K562 (cell line): Measurements from ENCODE around the gene GRK3. TPM values are rescaled to one million over a fixed set of nuclear protein-coding genes. Genes with fewer than 3 reads are reported as not detected.
A peak's percentile ranks its signal among the peaks of the same experiment; 100 is the strongest.

Experiments used
- BCL6 ChIP-seq: fragments of 250-450 bp; sonication (Bioruptor Pico); IDR thresholded peaks from 2 replicates; pipeline ENCODE4 v1.4.0; 2020
- C11orf30 ChIP-seq: fragments of 450-650 bp; IDR thresholded peaks from 2 replicates; pipeline ENCODE4 v1.6.1; 2016; ENCODE audit warnings: low read depth, mild to moderate bottlenecking
- E2F8 ChIP-seq: fragments of 450-650 bp; IDR thresholded peaks from 2 replicates; pipeline ENCODE4 v1.7.1; 2018; ENCODE audit warnings: mild to moderate bottlenecking, low read depth; ENCODE audit not compliant: partially characterized antibody
- HDAC6 ChIP-seq: IDR thresholded peaks from 2 replicates; pipeline ENCODE4 v1.6.1; 2012; ENCODE audit warnings: low read depth, mild to moderate bottlenecking, control low read depth, inconsistent platforms, low read length, moderate library complexity
- HMG20B ChIP-seq: fragments of 250-450 bp; sonication (Bioruptor Pico); IDR thresholded peaks from 2 replicates; pipeline ENCODE4 v1.5.0; 2021; ENCODE audit warnings: mild to moderate bottlenecking
- MAZ ChIP-seq, 2 experiments: fragments of 450-650 bp in 1 of 2; sonication (generic) in 1 of 2; formaldehyde crosslinking; IDR thresholded peaks in 1 of 2; conservative IDR thresholded peaks in 1 of 2; 2 replicates each; pipeline versions ENCODE4 v1.4.0 to v1.5.0; 2020; ENCODE audit warnings: mild to moderate bottlenecking in 1 of 2, missing genetic modification reagents in 1 of 2
- PHF8 ChIP-seq: fragments of 200-600 bp; sonication (generic); IDR thresholded peaks from 2 replicates; pipeline ENCODE4 v1.6.1; 2012; ENCODE audit warnings: mixed run types, mild to moderate bottlenecking, inconsistent platforms, low read length, moderate library complexity, borderline replicate concordance
- PKNOX1 ChIP-seq: fragments of 450-650 bp; IDR thresholded peaks from 2 replicates; pipeline ENCODE4 v1.6.1; 2016
- SAP30 ChIP-seq: fragments of 200-600 bp; sonication (generic); IDR thresholded peaks from 2 replicates; pipeline ENCODE4 v1.6.1; 2012; ENCODE audit warnings: borderline replicate concordance, low read depth, mild to moderate bottlenecking, moderate library complexity, low read length, control low read depth, inconsistent platforms; ENCODE audit not compliant: insufficient read depth, poor library complexity, severe bottlenecking
- SREBF1 ChIP-seq: fragments of 150-350 bp; IDR thresholded peaks from 2 replicates; pipeline ENCODE4 v1.6.1; 2014; ENCODE audit warnings: antibody characterized with exemption, low read depth, low read length, borderline replicate concordance
- TRIM28 ChIP-seq: fragments of 450-650 bp; IDR thresholded peaks from 2 replicates; pipeline ENCODE4 v1.6.1; 2017
- ZBTB7A ChIP-seq: IDR thresholded peaks from 2 replicates; pipeline ENCODE4 v1.6.1; 2011; ENCODE audit warnings: low read depth, mild to moderate bottlenecking, low read length, moderate library complexity, borderline replicate concordance; ENCODE audit not compliant: control insufficient read depth
- ZNF121 ChIP-seq: sonication (generic); formaldehyde crosslinking; conservative IDR thresholded peaks from 2 replicates; pipeline ENCODE4 v1.8.0; 2022; ENCODE audit warnings: missing genetic modification reagents
- ZNF197 ChIP-seq: fragments of 200-800 bp; sonication (Bioruptor generic); IDR thresholded peaks from 2 replicates; pipeline ENCODE4 v1.6.1; 2016; ENCODE audit warnings: low read depth, missing genetic modification characterization, missing compliant biosample characterization
- ZNF263 ChIP-seq: sonication (generic); formaldehyde crosslinking; IDR thresholded peaks from 2 replicates; pipeline ENCODE4 v1.8.0; 2022; ENCODE audit warnings: mild to moderate bottlenecking, missing genetic modification reagents, borderline replicate concordance
- ZNF766 ChIP-seq: fragments of 200-800 bp; sonication (Bioruptor generic); conservative IDR thresholded peaks from 2 replicates; pipeline ENCODE4 v1.6.1; 2016; ENCODE audit warnings: missing genetic modification characterization, missing compliant biosample characterization
- polyA plus RNA-seq, 8 experiments: library from polyadenylated mRNA; depleted of rRNA in 4 of 8; stranded (reverse) in 5 of 8; unstranded in 3 of 8; fragments of >200 nt; fragmentation: Nextera tagmentation in 2 of 8; fragmentation: Illumina TruSeq in 1 of 8; extraction: Ambion mirVana in 2 of 8; extraction: Trizol in 1 of 8; gene quantifications; 2 replicates each; pipeline versions ENCODE4 v1.2.1 to v1.2.3, GENCODE V29; 2011 to 2014; ENCODE audit warnings: inconsistent platforms in 1 of 8, missing spikeins in 1 of 8
- total RNA-seq, 7 experiments: library from RNA; depleted of rRNA in 6 of 7; stranded (reverse); fragments of >200 nt in 6 of 7; fragmentation: Illumina TruSeq in 2 of 7; extraction: Trizol in 2 of 7; gene quantifications; 2 replicates each; pipeline versions ENCODE4 v1.2.1 to v1.2.3, GENCODE V29; 2011 to 2021; ENCODE audit warnings: low replicate concordance in 1 of 7
- TF ChIP-seq, protein P1 (sequence below), 2 experiments: IDR thresholded peaks; 2 replicates each; pipeline ENCODE4 v1.6.1; 2011; ENCODE audit warnings: borderline replicate concordance in 1 of 2, control low read depth in 1 of 2, low read depth in 1 of 2, low read length in 1 of 2, mild to moderate bottlenecking in 1 of 2, mixed read lengths in 1 of 2, moderate library complexity in 1 of 2; ENCODE audit not compliant: insufficient read depth in 1 of 2, insufficient read length in 1 of 2, poor library complexity in 1 of 2, severe bottlenecking in 1 of 2; ENCODE audit errors: extremely low read depth in 1 of 2
- TF ChIP-seq, protein P2 (sequence below): fragments of 450-650 bp; formaldehyde crosslinking; IDR thresholded peaks from 2 replicates; pipeline ENCODE4 v1.4.0; 2020; ENCODE audit warnings: mild to moderate bottlenecking

GRK3 gene
- total and polyA plus RNA-seq, 9 of the 15 experiments (the other 6 are each of a cell fraction or from before 2014, with no cell fraction given), result 1.4 to 7.6 (median 3.6) TPM

DNA sequence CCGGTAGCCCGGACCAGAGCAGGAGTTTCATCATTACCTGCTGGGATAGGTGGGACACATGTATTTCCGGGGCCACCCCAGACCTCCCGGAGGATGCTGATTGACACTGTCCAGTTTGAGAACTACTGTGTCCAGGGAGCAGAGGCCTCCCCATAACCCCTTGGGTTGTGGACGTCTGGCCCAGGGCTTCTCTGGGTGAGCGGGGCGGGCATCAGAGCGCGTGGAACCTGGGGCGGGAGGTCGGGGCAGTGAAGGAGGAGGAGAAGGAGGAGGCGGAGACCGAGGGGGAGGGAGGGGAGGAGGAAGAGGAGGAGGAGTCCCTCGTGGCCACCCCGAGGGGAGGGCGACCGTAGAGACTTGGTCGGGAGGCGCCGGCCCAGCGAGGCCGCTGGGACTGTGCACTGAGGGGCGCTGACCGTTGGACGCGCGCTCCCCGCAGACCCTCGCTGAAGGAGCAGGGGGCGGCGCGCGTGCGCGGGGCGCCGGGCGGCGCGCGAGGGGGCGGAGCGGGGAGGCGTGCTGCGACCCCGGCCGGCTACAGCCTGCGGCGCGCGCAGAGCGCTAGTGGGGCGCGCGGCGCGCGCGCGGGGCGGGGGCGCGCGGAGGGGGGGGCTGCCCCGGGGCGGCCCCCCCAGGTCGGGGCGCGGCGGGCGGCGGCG lies at the start of gene GRK3 (continued):
- TF ChIP-seq C11orf30, result no peak
- peak; percentile 79; the same call in 1 of the 2 replicates for TF ChIP-seq ZNF197 (CRISPR knock-in tag)
- 0 out of 2 replicates have a peak, but pooled peaks have one; percentile 76 for TF ChIP-seq ZNF766 (CRISPR knock-in tag)
- peak; percentile 62; the same call in 1 of the 2 replicates for TF ChIP-seq PKNOX1
- no peak for TF ChIP-seq HDAC6
- TF ChIP-seq MAZ (CRISPR knock-in tag; conservative IDR thresholded peaks at IDR 0.05 in 1 of 2, IDR thresholded peaks at IDR 0.05 in 1 of 2), result peak in 1 of 2 experiments; percentile 49; a peak in 2 of 4 replicates
- TF ChIP-seq SAP30, result no peak
- no peak for TF ChIP-seq SREBF1
- TF ChIP-seq, protein P1, sequence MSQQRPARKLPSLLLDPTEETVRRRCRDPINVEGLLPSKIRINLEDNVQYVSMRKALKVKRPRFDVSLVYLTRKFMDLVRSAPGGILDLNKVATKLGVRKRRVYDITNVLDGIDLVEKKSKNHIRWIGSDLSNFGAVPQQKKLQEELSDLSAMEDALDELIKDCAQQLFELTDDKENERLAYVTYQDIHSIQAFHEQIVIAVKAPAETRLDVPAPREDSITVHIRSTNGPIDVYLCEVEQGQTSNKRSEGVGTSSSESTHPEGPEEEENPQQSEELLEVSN (IDR thresholded peaks at IDR 0.05; ENCODE audit: borderline replicate concordance in 1 of 2, extremely low read depth in 1 of 2, insufficient read depth in 1 of 2, insufficient read length in 1 of 2, low read depth in 1 of 2, low read length in 1 of 2, poor library complexity in 1 of 2, severe bottlenecking in 1 of 2), result peak; percentile 35 to 37
- TF ChIP-seq, protein P2, sequence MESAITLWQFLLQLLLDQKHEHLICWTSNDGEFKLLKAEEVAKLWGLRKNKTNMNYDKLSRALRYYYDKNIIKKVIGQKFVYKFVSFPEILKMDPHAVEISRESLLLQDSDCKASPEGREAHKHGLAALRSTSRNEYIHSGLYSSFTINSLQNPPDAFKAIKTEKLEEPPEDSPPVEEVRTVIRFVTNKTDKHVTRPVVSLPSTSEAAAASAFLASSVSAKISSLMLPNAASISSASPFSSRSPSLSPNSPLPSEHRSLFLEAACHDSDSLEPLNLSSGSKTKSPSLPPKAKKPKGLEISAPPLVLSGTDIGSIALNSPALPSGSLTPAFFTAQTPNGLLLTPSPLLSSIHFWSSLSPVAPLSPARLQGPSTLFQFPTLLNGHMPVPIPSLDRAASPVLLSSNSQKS (CRISPR knock-in tag), result no peak
- TF ChIP-seq E2F8, result no peak
- TF ChIP-seq ZBTB7A, result peak; percentile 70; the same call in 1 of the 2 replicates
- no peak for TF ChIP-seq BCL6
- TF ChIP-seq HMG20B (CRISPR knock-in tag), result no peak
- no peak for TF ChIP-seq ZNF121 (CRISPR knock-in tag)
- TF ChIP-seq ZNF263 (CRISPR knock-in tag), result peak; percentile 97
- TF ChIP-seq PHF8, result peak; percentile 38; the same call in 1 of the 2 replicates
- no peak for TF ChIP-seq TRIM28
